Cerebellar cortex (tissue), 1 donor: ENCODE results near the gene ROCK2.
A peak's percentile ranks its signal among the peaks of the same experiment; 100 is the strongest.

ENCODE experiments used
- DNase-seq: peaks from one replicate; pipeline ENCODE4 v3.0.0-alpha.2; 2015; ENCODE audit warnings: low spot score

The ROCK2 gene

DNA sequence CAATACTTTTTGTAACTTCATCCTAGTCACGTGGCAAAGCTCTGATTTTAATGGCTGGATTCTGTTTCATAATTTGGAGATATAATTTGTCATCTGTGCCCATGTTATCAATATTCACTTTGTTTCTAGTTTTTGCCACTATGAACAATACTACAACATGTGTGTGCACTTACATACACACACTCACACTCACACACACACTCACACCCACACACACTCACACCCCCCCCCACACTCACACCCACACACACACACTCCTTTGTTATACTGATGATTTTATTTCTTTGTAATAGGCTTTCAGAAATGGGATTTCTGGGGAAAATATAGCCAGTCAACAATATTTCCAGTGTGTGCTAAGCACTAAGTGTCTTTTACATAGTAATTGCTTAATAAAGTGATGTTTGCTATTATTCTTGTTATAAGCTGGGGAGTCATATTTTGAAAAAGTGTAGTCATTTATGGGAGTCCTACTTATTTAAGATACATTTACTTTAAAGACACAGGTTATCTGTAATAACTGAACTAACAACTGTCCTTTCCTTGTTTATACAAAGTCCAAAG is 22.8 kb upstream of the ROCK2 start:
- no peak for DNase-seq

DNA sequence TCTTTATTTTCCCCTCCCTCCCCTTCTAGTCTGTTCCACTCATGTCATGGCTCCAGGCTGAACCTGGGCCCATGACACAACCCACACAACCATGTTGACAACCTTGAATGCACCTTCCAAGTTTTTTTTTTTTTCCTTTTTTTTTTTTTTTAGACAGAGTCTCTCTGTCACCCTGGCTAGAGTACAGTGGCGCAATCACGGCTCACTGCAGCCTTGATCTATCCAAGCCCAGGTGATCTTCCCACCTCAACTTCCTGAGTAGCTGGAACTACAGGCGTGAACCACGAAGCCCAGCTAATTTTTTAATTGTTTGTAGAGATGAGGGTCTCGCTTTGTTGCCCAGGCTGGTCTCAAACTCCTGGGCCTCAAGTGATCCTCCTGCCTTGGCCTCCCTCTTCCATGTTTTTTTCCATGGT is 21.9 kb upstream of the ROCK2 start:
- DNase-seq, result no peak

GRCh38 chr2:11365096-11365879 is 20.9 kb upstream of the ROCK2 start:
- no peak for DNase-seq

DNA sequence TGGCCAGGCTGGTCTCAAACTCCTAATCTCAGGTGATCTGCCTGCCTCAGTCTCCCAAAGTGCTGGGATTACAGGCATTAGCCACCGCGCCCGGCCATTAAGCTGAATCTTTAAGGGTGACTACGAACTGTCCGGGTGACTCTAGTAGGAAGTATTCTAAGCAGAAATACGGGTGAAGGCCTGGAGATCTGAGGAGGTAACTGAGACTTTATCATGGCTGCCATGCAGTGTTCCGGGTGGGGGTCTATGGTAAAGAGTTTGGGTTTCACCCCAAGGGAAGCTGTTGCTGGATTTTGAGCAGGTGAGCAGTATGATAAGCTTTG is 20.1 kb upstream of the ROCK2 start:
- DNase-seq, result no peak

DNA sequence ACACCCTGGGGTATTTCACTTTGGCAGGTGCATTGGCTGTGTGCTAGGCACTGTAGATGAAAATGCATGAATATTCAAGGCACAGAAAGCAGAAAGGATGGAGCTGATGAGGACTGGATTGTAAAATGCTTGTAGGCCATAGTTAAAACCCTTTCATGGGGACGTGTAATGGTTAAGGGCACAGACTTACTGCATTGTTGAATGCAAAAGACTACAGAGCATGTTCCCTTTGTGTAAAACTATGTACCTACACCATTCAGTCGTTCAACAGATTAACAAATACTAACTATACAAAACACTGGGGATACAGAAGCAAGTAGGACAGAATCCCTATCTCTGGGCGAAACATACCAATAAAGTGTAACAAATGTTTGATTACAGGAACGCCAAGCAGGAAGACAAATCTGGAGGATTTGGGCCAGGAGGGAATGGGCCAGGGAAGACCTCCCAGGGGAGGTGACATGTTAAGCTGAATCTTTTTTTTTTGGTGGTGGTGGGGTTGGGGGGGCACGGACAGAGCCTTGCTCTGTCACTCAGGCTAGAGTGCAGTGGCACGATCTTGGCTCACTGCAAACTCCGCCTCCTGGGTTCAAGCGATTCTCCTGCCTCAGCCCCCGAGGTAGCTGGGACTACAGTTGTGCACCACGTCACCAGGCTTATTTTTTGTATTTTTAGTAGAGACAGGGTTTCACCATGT is 19.6 kb upstream of the ROCK2 start:
- DNase-seq, result no peak

DNA sequence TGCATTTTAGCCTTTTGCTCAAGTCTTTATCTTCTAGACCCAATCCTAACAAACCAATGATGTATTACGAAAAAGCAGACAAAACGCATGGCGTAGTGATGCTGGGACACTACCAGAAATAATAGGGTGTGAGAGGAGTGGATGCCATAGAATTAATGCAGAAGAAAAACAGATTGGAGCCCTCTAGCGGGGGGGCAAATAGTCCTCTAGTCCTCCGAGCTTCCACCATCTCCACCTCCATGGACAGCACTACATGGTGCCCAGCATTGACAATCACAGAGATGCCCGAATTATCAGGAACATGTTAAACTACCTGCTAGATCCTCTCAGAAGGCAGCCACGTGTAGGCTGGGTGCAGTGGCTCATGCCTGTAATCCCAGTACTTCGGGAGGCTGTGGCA is 15.4 kb upstream of the ROCK2 start:
- no peak for DNase-seq

- DNase-seq, result no peak
Measured at GRCh38 chr2:11357428-11357972, 13.1 kb upstream of the ROCK2 start.

- peak; percentile 23 for DNase-seq
Measured at GRCh38 chr2:11356764-11357163, 12.3 kb upstream of the ROCK2 start.

GRCh38 chr2:11355194-11356053 is 11.0 kb upstream of the ROCK2 start:
- DNase-seq, result no peak

GRCh38 chr2:11354363-11355154 is 10.1 kb upstream of the ROCK2 start:
- no peak for DNase-seq

DNA sequence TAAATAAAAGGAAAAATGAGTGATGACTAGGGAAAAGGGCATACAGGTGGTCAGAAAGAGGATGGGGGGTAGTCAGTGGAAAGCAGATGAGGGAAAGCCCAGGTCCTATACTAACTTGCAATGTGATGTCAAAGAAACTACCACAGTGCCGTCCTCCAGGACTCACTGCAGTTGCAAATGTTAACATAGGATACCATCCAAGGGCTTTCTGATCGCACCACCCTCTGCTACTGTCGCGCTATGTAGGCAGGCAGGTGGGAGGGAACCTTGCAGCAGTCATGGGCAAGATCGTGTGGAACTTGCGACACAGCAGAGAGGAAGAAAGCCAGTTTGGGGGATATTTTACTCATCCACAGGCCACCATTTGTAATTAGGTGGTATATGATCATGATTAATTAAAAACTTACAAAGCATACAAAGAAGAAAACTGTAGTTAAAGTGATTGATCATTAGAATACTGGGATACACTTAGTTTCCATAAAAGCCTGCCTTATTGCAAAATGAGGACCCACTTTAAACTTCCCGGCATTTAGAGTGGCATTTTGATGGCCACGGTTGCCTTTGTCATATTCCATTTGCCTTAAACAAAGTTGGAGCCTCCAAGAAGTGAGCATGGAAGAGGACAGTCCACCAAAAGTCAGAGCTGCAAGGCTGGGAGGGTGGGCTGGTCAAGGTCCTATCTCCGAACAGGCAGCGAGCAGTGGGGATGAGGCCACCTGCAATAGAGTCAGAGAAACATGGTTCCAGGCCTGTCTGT is 8.5 kb upstream of the ROCK2 start:
- DNase-seq, result no peak

DNA sequence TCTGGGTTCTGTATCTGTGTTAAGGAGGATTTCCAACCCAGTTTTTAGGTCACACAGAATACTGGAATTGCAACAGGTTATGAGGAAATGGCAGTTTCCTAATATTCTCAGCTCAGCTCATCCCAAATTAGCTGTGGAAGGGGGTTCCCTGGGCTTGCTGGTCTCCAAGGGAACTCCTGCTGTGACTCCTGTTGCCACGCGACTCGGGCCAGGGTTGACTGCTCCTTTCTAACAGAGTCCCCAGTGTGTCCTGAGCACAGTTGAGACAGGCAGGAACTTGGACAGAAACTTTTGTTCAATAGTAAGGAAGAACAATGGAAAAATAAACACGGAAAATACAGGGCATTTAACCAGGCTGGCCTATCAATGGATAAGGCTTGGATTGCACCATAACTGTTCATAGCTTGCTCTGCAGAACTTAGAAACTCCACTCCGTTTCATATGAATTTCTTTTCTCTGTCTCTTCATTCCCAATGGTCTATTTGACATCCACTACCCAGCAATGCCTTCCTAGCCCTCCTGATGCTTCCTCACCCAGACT is 3.8 kb upstream of the ROCK2 start:
- DNase-seq, result no peak

DNA sequence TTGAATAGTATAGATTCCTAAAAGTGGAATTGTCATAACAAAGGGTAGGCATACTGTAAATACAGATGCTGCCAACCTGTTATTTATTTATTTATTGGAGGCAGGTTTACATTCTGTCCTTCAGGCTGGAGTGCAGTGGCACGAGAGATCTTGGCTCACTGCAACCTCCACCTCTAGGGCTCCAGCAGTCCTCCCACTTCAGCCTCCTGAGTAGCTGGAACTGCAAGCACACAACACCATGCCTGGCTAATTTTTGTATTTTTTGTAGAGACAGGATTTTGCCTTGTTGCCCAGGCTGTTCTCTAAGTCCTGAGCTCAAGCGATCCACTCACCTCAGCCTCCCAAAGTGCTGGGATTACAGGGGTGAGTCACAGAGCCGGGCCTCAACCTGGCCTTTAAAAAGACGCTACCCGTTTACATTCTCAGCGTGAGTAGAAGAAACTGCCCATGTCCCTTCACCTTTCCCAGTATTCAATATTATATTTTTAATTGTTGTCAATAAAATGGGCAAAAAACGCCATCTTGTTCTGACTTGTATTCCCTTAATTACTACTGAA is 3.0 kb upstream of the ROCK2 start:
- DNase-seq, result no peak

- DNase-seq, result no peak
Measured at GRCh38 chr2:11346023-11346482, 1.6 kb upstream of the ROCK2 start.

DNA sequence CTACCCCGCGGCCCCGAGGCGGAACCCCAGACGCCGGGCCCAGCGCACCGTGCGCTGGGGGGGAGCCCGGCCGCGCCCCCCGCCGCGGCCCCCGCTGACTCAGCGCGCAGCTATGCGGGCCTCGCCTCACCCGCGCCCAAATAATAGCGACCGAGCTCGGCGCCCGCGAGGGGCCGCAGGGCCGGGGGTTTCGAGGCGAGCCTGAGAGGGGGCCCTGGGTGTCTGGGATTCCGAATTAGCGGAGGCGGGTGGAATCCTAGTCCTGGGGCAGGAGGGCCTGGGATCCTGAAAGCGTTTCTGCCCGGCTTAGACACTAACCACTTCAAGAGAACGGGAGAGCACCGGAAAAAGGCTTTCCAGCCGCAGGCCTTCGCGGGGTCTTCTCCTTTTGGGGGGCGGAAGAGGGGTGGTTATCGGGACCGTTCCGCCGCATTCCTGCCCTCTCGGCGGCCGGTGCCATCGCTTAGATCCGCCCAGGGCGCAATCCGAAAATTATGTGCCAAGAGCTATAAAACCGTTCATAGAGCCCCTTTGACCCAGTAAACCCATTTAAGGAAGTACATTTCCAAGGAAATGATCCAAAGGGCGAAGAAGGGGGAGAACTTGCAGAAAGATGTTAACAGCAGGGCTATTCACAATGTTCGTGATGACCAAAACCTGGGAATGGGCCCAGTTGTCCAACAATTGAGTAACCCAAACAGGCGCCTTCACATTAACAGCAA is 681 bp upstream of the ROCK2 start:
- peak; percentile 66 for DNase-seq

GRCh38 chr2:11343650-11344341 is 640 bp downstream of the ROCK2 start:
- DNase-seq, result peak; percentile 71

DNA sequence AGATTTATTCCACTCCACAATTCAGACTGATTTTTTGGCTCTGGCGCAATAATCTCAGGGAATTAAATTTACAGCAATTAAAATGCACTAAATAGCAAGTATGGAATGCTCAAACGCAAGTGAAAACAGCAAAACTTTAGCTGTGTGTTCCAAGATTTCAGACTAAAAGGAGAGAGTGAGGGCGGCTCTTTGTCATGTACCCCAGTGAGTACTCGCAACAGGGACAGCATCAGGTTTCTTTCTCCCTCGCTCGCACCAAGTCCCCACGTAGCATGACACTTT is 1.1 kb downstream of the ROCK2 start:
- DNase-seq, result no peak

- DNase-seq, result peak; percentile 67
Measured at GRCh38 chr2:11342551-11343367, 1.7 kb downstream of the ROCK2 start.
